K562 (cell line): Measurements from ENCODE around the gene RAVER2. TPM values are rescaled to one million over a fixed set of nuclear protein-coding genes. Genes with fewer than 3 reads are reported as not detected.

Experiments
- DEAF1 ChIP-seq: fragments of 450-650 bp; formaldehyde crosslinking; IDR thresholded peaks from 2 replicates; pipeline ENCODE4 v1.4.0; 2020; ENCODE audit warnings: mild to moderate bottlenecking, moderate library complexity
- GABPB2 ChIP-seq: fragments of 250-450 bp; sonication (Bioruptor Pico); conservative IDR thresholded peaks from 2 replicates; pipeline ENCODE4 v1.5.1; 2021; ENCODE audit warnings: mild to moderate bottlenecking
- POLR2B ChIP-seq: fragments of 450-650 bp; IDR thresholded peaks from 2 replicates; pipeline ENCODE4 v1.6.1; 2018; ENCODE audit warnings: low read depth; ENCODE audit not compliant: partially characterized antibody
- PTTG1 ChIP-seq: fragments of 450-650 bp; IDR thresholded peaks from 2 replicates; pipeline ENCODE4 v1.6.1; 2016; ENCODE audit warnings: low read depth, mild to moderate bottlenecking, missing genetic modification characterization, missing compliant biosample characterization
- PYGO2 ChIP-seq: fragments of 450-650 bp; IDR thresholded peaks from 2 replicates; pipeline ENCODE4 v1.6.1; 2016; ENCODE audit warnings: mild to moderate bottlenecking, missing genetic modification characterization, moderate library complexity, missing compliant biosample characterization
- RAD21 ChIP-seq, 2 experiments: fragments of 250-450 bp in 1 of 2; fragments of 450-650 bp in 1 of 2; sonication (Bioruptor Pico) in 1 of 2; formaldehyde crosslinking in 1 of 2; IDR thresholded peaks in 1 of 2; conservative IDR thresholded peaks in 1 of 2; 2 replicates each; pipeline versions ENCODE4 v1.4.0 to v1.8.0; 2020 to 2022; ENCODE audit warnings: mild to moderate bottlenecking in 2 of 2, moderate library complexity in 1 of 2
- RFX5 ChIP-seq: IDR thresholded peaks from 2 replicates; pipeline ENCODE4 v1.6.1; 2011; ENCODE audit warnings: low read depth, mild to moderate bottlenecking, improper control_type of control experiment, low read length
- ZNF282 ChIP-seq: sonication (generic); formaldehyde crosslinking; IDR thresholded peaks from 2 replicates; pipeline ENCODE4 v1.8.1; 2023; ENCODE audit warnings: missing genetic modification reagents
- ZNF384 ChIP-seq: IDR thresholded peaks from 2 replicates; pipeline ENCODE4 v1.6.1; 2012; ENCODE audit warnings: low read depth, low read length, improper control_type of control experiment
- polyA plus RNA-seq, 8 experiments: library from polyadenylated mRNA; depleted of rRNA in 4 of 8; stranded (reverse) in 5 of 8; unstranded in 3 of 8; fragments of >200 nt; fragmentation: Nextera tagmentation in 2 of 8; fragmentation: Illumina TruSeq in 1 of 8; extraction: Ambion mirVana in 2 of 8; extraction: Trizol in 1 of 8; gene quantifications; 2 replicates each; pipeline versions ENCODE4 v1.2.1 to v1.2.3, GENCODE V29; 2011 to 2014; ENCODE audit warnings: inconsistent platforms in 1 of 8, missing spikeins in 1 of 8
- total RNA-seq, 7 experiments: library from RNA; depleted of rRNA in 6 of 7; stranded (reverse); fragments of >200 nt in 6 of 7; fragmentation: Illumina TruSeq in 2 of 7; extraction: Trizol in 2 of 7; gene quantifications; 2 replicates each; pipeline versions ENCODE4 v1.2.1 to v1.2.3, GENCODE V29; 2011 to 2021; ENCODE audit warnings: low replicate concordance in 1 of 7
- TF ChIP-seq, protein P1 (sequence below): fragments of 450-650 bp; formaldehyde crosslinking; IDR thresholded peaks from 2 replicates; pipeline ENCODE4 v1.4.0; 2022; ENCODE audit warnings: missing genetic modification characterization
- TF ChIP-seq, protein P2 (sequence below), 2 experiments: fragments of 200-800 bp in 1 of 2; sonication (Bioruptor generic) in 1 of 2; sonication (generic) in 1 of 2; formaldehyde crosslinking in 1 of 2; IDR thresholded peaks in 1 of 2; conservative IDR thresholded peaks in 1 of 2; 2 replicates each; pipeline versions ENCODE4 v1.5.0 to v1.6.1; 2016 to 2020; ENCODE audit warnings: missing compliant biosample characterization in 1 of 2, missing genetic modification characterization in 1 of 2, missing genetic modification reagents in 1 of 2
- TF ChIP-seq, protein P3 (sequence below): IDR thresholded peaks from 2 replicates; pipeline ENCODE4 v1.6.1; 2014; ENCODE audit warnings: antibody characterized with exemption

Gene RAVER2
- total and polyA plus RNA-seq, 9 of the 15 experiments (the other 6 are each of a cell fraction or from before 2014, with no cell fraction given) = 1.8 to 6.1 (median 4.4) TPM

DNA sequence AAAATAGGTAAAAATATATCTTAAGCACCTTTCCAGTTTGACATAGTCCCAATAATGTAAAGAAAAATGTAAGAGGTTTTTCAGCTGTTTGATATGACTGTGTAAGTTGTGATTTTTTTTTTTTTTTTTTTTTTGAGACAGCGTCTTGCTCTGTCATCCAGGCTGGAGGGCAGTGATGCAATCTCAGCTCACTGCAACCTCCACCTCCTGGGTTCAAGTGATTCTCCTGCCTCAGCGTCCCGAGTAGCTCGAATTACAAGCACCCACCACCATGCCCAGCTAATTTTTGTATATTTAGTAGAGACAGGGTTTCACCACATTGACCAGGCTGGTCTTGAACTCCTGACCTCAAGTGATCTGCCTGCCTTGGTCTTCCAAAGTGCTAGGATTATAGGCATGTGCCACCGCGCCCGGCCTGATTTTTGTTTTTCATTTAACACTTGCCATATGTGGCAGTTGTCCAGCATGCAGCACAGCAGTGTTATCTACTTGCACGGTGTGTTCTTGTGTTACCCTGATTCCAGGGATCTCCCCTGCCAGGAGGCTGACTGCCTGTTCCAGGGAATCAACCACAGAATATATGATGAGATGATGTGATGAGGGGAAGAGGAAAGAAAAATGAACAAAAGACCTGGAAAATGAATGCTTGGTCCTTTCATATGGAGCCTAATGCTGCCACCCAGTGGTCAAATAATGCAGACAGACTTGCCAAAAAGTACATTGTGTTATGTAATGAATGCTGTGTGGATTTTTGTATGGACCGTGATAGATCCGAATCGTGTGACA, 79.0 kb downstream of the RAVER2 start (continued):
- peak; percentile 93 to 97 for TF ChIP-seq RAD21 (CRISPR knock-in tag; conservative IDR thresholded peaks at IDR 0.05 in 1 of 2, IDR thresholded peaks at IDR 0.05 in 1 of 2)
- TF ChIP-seq PYGO2 (tag) = no peak
- TF ChIP-seq GABPB2 (CRISPR knock-in tag) = no peak
- TF ChIP-seq, protein P1, sequence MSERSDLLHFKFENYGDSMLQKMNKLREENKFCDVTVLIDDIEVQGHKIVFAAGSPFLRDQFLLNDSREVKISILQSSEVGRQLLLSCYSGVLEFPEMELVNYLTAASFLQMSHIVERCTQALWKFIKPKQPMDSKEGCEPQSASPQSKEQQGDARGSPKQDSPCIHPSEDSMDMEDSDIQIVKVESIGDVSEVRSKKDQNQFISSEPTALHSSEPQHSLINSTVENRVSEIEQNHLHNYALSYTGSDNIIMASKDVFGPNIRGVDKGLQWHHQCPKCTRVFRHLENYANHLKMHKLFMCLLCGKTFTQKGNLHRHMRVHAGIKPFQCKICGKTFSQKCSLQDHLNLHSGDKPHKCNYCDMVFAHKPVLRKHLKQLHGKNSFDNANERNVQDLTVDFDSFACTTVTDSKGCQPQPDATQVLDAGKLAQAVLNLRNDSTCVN (CRISPR knock-in tag) = no peak
- no peak for TF ChIP-seq ZNF282 (CRISPR knock-in tag)
- no peak for TF ChIP-seq PTTG1 (tag)
- TF ChIP-seq, protein P2, sequence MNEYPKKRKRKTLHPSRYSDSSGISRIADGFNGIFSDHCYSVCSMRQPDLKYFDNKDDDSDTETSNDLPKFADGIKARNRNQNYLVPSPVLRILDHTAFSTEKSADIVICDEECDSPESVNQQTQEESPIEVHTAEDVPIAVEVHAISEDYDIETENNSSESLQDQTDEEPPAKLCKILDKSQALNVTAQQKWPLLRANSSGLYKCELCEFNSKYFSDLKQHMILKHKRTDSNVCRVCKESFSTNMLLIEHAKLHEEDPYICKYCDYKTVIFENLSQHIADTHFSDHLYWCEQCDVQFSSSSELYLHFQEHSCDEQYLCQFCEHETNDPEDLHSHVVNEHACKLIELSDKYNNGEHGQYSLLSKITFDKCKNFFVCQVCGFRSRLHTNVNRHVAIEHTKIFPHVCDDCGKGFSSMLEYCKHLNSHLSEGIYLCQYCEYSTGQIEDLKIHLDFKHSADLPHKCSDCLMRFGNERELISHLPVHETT (CRISPR knock-in tag; conservative IDR thresholded peaks at IDR 0.05 in 1 of 2, IDR thresholded peaks at IDR 0.05 in 1 of 2) = no peak
- peak; percentile 83 for TF ChIP-seq DEAF1 (CRISPR knock-in tag)
- TF ChIP-seq RFX5 = peak; percentile 60; the same call in 1 of the 2 replicates
- TF ChIP-seq POLR2B = no peak
- TF ChIP-seq, protein P3, sequence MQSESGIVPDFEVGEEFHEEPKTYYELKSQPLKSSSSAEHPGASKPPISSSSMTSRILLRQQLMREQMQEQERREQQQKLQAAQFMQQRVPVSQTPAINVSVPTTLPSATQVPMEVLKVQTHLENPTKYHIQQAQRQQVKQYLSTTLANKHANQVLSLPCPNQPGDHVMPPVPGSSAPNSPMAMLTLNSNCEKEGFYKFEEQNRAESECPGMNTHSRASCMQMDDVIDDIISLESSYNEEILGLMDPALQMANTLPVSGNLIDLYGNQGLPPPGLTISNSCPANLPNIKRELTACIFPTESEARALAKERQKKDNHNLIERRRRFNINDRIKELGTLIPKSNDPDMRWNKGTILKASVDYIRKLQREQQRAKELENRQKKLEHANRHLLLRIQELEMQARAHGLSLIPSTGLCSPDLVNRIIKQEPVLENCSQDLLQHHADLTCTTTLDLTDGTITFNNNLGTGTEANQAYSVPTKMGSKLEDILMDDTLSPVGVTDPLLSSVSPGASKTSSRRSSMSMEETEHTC = no peak
- peak; percentile 51; the same call in 1 of the 2 replicates for TF ChIP-seq ZNF384
